ENCODE measurements around the gene GPR160. TPM values are rescaled to one million over a fixed set of nuclear protein-coding genes. Genes with fewer than 3 reads are reported as not detected.

GPR160 gene
- total and polyA plus RNA-seq, 10 of the 15 experiments (the other 5 are each of a cell fraction or from before 2014, with no cell fraction given), result 1.2 to 57.7 (median 30.9) TPM

- TF ChIP-seq PBX3 (IDR thresholded peaks at IDR 0.05; ENCODE audit: insufficient replicate concordance, low read depth, low read length), result no peak
- TF ChIP-seq TBL1XR1 (IDR thresholded peaks at IDR 0.05; ENCODE audit: low read depth, low read length), result no peak
These were observed 33.9 kb upstream of the GPR160 start (continued) for GRCh38 chr3:170003881-170004356.

- DNase-seq (ENCODE audit: low read depth, low spot score) (peak; percentile 37), ATAC-seq (peak; percentile 88), FAIRE-seq (peak; percentile 80)
- peak overlapping the region; percentile 71 for H3K4me2 ChIP-seq (ENCODE audit: control insufficient read depth, insufficient read depth)
- ChIA-PET POLR2A (interaction anchor here (0.7 kb wide), 1 partner anchor 12 kb away, joined by 4 read pairs; no protein-coding TSS in a partner anchor), RAD21 (ENCODE audit: unreplicated experiment) (interaction anchor here (0.7 kb wide), 1 partner anchor 40 kb away, joined by 3 read pairs; no protein-coding TSS in a partner anchor), SMC1A (ENCODE audit: uncharacterized antibody, unreplicated experiment) (interaction anchor here (0.8 to 1.2 kb wide), 3 partner anchors 39 to 144 kb away, joined by 3 read pairs; no protein-coding TSS in a partner anchor), CTCF (no interaction called here)
- BruUV-seq (replicated peaks), result no TSS peak
- WGBS (ENCODE audit: insufficient coverage, insufficient replicate concordance, low lambda C conversion rate, missing lambda C conversion rate), result 26% methylated on average over 7 of the region's 7 CpGs
- intact Hi-C loops (cut with micrococcal nuclease; ENCODE audit: unreplicated experiment) (no loop called here), in situ Hi-C loops (cut with MboI) (no loop called here)
- no peaks in the 10 kb centered on the region for H3K36me3 ChIP-seq (ENCODE audit: control insufficient read depth in 2 of 2, insufficient read depth in 2 of 2, low read length in 1 of 2)
- peak overlapping the region; percentile 86 for H2AFZ ChIP-seq (ENCODE audit: control insufficient read depth, low read depth, low read length)
- peak overlapping the region; percentile 3; the same call in 1 of the 2 replicates for H3K27ac ChIP-seq (ENCODE audit: control insufficient read depth, insufficient read depth)
- H3K9ac ChIP-seq (ENCODE audit: control insufficient read depth, insufficient read depth, low read length), result no peak overlapping the region
- TF ChIP-seq CHD1 (IDR thresholded peaks at IDR 0.05; ENCODE audit: low read depth, low read length) (no peak), ZBTB33 (IDR thresholded peaks at IDR 0.05) (no peak), CREB1 (IDR thresholded peaks at IDR 0.05; ENCODE audit: low read depth) (0 out of 2 replicates have a peak, but pooled peaks have one; percentile 25), RUNX3 (IDR thresholded peaks at IDR 0.05; ENCODE audit: low read length) (peak; percentile 81), IRF5 (IDR thresholded peaks at IDR 0.05; ENCODE audit: borderline replicate concordance) (no peak), CEBPB (IDR thresholded peaks at IDR 0.05; ENCODE audit: borderline replicate concordance in 1 of 2, low read depth in 2 of 2, low read length in 2 of 2) (no peak), E4F1 (IDR thresholded peaks at IDR 0.05; ENCODE audit: borderline replicate concordance, partially characterized antibody) (no peak), SMARCA5 (IDR thresholded peaks at IDR 0.05) (no peak), HDAC6 (IDR thresholded peaks at IDR 0.05; ENCODE audit: unreplicated experiment) (no peak), HDGF (IDR thresholded peaks at IDR 0.05) (no peak), SPI1 (IDR thresholded peaks at IDR 0.05; ENCODE audit: borderline replicate concordance, insufficient read depth, low read depth, low read length) (peak; percentile 66), GABPA (IDR thresholded peaks at IDR 0.05; ENCODE audit: low read depth) (peak; percentile 52; the same call in 1 of the 2 replicates)
- H4K20me1 ChIP-seq (ENCODE audit: control insufficient read depth, insufficient read depth), result no peaks in the 10 kb centered on the region
- H3K27me3 ChIP-seq (replicated peaks in 1 of 2; ENCODE audit: control insufficient read depth in 2 of 2, insufficient read depth in 2 of 2, low read length in 1 of 2), result no peaks in the 10 kb centered on the region
- no peak overlapping the region; the same call in 1 of the 2 replicates for H3K4me3 ChIP-seq
- H3K4me1 ChIP-seq (ENCODE audit: control insufficient read depth, insufficient read depth, low read length), result peaks cover 25% of the 10 kb centered on the region
- H3K9me3 ChIP-seq (replicated peaks; ENCODE audit: control insufficient read depth, insufficient read depth, low read length), result no peaks in the 10 kb centered on the region
- no peaks in the 10 kb centered on the region for H3K79me2 ChIP-seq (ENCODE audit: control insufficient read depth, insufficient read depth, low read length)
These were observed 30.6 kb upstream of the GPR160 start for GRCh38 chr3:170007031-170007663.
